Activated CD8-positive, alpha-beta memory T cell treated with anti-CD3 and anti-CD28 coated beads, Interleukin-2, amount 50 U/mL, for 24 hours (primary cell): ENCODE data around the gene SPECC1.
"Not testable (repeated sequence)": the region's sequence is repeated elsewhere in the genome, so short reads cannot be mapped to it uniquely, and the experiment has no call there.

Source experiments
- DNase-seq: peaks from one replicate; pipeline ENCODE4 v3.0.0-alpha.2; 2020; ENCODE audit errors: extremely low read depth

Gene SPECC1

DNA sequence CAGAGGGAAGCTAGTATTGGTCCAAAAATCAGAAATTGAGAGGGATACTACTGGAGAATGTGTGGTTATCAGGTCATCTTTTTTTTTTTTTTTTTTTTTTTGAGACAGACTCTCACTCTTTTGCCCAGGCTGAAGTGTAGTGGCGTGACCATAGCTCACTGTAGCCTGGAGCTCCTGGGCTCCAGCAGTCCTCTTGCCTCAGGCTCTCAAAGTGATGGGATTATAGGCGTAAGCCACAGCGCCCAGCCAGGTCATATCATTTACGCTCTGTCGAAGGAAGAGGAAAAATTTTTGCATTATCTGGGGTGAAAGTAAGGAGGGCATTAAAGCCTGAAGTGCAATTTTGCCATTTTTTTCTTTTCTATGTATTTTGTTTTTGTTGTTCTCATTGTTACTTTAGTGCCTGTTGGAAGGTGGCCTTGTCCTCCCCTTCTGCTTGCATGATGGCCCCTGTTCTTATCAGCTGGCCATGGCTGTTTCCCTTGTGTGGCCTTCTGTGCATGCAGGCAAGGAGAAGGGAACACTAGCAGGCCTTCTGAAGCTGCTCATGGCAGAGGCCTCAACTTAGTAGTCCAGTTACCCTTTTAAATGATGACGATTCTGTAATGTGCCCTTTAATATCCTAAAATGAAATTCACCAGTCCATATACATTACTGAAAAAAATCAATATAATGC is 118.3 kb downstream of the SPECC1 start:
- no peak for DNase-seq

DNA sequence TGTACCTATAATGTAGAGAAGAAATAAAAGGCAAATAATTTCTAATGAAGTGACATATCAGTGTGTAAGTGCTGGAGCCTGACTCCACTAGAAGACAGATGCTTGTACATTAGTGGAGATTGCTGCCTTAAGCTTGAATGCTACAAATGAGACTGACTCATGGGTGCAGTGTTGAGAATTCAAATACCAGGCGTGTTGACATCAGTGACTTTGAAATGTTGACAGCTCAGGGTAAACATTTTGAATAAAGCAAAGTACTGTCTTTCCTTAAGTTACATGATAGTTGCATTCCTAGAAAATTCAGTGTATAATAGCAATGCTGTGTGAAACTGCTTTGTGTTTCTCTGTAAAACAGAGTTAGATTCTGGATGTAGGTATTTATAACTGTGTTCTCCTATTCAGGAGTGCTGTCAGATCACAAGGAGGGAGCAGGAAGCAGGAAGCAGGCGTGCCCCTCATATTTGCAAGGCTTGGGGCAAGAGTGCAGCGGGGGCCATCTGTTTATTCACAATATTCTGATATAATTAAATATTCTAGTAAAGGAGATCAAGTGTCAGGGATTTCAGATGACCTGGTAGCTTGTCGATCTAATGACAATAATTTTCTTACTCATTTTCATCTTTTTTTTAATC is 119.0 kb downstream of the SPECC1 start:
- no peak for DNase-seq

DNA sequence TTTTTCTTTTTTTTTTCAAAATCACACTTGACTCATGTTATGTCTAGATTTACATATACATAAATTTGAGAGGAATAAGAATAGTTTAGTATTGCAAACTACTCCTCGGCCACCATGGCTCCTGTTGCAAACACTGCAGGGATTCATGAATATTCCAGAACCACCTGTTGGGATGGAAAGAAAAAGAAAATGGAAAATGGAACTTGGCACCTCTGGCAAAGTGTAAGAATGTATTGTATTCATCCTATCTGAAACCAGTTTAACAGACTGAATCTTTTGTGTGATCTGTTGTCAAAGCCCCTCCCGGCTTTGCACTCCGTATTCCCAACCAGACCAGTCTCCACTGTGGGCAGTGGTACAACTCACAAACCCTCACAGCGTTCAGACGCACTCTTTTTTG is 124.4 kb downstream of the SPECC1 start:
- no peak for DNase-seq

DNA sequence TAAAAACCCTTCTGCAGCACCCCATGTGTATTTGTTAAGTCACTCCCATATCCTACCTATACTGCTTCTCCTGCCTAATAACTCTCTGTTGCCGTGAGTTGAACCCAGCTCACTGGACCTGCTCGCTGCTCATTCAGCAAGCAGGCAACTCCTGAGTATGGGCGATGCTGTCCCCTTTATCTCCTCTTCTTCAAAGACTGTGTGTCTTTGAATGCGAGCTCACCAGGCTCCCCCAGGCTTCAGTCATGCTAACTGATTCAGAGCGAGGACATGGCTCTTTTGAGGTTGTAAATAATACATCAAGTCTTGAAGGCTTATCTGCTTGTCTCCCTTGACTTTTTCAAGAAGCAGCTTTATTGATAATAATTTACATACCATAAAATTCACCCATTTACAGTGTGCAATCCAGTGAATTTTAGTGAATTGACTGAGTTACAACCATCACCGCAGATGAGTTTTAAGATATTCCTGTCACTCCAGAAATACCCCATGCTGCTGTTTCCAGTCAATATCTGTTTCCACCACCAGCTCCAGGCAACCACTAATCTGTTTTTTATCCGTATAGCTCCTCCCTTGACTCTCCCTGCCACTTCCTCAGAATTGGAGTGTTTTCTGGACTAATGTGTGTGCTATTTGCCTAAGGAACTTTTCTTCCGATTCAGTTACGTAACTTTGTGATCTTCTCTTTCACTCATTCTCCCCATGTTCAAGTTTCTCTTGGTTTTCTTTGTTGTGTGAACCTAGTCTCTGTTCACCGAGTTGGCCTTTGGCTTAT is 132.2 kb downstream of the SPECC1 start:
- no peak for DNase-seq

DNA sequence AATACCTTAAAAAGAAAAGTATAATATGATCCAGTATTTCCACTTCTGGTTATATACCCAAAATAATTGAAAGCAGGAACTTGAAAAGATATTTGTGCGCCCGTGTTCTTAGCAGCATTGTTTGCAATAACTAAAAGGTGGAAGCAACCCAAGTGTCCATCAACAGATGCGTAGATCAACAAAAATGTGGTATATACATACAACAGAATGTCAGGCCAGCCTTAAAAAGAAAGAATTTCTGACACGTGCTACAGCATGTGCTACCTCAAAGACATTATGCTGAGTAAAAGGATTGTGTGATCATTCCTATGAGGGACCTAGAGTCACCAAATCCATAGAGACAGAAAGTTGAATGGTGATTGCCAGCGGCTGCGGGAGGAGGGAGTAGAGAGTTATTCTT is 133.1 kb downstream of the SPECC1 start:
- no peak for DNase-seq

DNA sequence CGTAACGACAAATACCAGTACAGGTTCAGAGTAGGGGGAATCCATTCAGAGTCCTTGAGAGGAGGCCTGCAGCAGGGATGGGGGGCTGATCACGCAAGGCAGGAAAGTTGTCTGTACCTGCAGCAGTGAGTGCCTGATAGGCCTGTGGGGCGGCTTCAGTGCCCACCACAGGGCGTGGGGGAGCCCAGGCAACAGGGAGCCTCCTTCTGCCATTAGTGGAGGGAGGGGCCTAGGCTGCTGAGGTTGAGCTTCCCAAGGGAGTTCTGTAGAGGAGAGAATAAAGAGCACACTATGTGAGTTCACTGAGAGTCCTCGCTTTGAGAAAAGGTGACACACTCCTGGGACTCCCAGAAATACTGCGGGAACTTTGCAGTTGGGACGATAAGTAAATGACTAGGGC is 134.6 kb downstream of the SPECC1 start:
- no peak for DNase-seq

DNA sequence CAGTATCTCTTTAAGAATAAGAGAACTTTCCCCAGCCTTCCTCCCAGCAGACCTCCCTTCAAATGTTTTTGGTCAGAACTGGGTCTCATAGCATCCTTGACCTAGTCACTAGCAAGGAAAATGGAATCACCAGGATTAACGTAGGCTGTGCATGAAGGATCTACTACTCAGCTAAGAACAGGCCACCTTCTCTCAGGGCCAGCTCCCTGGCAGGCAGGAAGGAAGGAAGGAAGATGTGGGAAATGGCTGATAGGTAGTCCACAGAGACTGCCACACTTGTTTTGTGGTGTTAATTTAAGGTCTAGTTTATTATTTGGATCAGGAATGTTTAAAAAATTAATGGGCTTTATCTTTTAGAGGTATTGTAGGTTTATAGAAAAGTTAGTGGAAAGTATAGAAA is 136.4 kb downstream of the SPECC1 start:
- DNase-seq = no peak

DNA sequence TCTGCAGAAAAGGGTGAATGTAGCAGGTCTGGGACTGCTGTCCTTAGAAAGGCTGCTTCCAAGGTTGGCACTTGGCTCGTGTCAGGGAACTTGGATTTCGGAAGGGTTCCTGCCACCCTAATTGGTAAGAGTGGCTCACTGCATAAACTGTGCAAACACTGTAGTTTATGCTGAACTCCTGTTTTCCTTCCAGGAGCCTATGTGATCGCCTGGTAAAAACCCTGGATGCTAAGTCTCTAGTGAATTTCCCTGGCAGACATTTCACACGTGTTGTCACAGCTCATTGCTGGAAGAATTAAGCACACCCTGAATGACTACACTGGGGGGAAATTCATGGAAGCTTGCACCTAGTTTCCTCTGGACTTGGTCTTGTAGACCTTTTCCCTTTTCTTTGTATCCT is 140.1 kb downstream of the SPECC1 start:
- no peak for DNase-seq

DNA sequence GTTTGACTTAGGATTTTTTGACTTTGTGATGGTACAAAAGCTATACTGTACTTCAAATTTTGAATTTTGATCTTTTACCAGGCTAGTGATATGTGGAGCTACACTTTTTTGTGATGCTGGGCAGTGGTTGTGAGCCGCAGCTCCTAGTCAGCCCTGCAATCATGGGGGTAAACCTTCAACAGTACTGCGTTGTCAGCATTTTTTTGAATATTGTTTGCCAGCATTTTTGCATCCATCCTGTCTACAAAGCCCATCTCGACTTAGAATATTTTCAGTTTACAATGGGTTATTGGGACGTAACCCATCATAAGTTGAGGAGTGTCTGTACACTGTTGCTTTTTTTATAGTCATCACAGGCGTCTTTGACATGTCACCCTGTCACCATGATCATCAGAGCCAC is 142.0 kb downstream of the SPECC1 start:
- no peak for DNase-seq

DNA sequence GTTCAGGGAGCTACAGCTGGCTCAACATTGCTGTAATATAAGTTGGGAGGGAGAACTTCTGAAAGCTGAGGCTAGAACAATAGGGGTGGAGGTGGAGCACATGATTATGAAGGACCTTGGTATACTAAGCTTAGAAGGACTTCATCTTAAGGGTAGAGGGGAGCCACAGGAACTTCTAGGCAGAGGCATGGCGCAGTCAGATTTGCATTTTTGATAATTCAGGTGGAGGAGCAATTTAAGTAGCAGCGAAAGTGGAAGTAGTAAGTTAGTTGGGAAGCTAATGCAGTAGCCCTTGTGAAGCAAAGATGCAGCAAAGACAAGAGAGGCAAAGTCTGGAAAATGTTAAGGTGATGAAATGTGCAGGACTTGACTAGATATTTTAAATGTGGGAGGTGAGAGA is 144.1 kb downstream of the SPECC1 start:
- DNase-seq = no peak

DNA sequence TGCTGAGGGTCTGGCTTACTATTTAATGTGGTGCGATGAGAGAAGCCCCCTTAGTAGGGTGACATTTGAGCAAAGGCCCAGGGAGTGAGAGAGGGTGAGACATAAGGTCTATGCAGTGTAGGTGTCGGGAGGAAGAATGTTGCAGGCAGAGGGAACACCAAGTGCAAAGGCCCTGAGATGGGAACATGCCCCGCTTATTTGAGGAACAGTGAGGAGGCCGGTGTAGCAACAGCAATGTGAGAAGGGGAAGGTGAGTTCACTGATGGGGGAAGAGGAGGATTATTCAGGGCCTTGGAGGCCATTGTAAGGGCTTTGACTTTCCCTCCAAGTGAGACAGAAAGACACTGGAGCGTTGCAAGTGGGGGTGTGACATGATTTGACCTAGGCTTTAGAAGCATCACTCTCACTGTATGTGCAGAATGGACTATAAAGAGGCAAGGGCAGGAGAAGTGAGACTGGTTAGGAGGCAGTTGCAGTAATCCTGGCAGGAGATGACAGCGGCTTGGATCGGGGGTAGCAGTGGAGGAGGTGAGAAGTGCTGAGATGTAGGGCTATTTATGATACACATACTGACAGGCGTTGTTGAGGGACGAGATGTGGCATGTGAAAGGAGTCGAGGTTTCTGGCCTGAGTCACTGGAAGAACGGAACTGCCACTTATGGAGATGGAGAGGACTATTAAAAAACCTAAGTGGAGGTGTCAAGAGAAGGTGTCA is 145.3 kb downstream of the SPECC1 start:
- no peak for DNase-seq

DNA sequence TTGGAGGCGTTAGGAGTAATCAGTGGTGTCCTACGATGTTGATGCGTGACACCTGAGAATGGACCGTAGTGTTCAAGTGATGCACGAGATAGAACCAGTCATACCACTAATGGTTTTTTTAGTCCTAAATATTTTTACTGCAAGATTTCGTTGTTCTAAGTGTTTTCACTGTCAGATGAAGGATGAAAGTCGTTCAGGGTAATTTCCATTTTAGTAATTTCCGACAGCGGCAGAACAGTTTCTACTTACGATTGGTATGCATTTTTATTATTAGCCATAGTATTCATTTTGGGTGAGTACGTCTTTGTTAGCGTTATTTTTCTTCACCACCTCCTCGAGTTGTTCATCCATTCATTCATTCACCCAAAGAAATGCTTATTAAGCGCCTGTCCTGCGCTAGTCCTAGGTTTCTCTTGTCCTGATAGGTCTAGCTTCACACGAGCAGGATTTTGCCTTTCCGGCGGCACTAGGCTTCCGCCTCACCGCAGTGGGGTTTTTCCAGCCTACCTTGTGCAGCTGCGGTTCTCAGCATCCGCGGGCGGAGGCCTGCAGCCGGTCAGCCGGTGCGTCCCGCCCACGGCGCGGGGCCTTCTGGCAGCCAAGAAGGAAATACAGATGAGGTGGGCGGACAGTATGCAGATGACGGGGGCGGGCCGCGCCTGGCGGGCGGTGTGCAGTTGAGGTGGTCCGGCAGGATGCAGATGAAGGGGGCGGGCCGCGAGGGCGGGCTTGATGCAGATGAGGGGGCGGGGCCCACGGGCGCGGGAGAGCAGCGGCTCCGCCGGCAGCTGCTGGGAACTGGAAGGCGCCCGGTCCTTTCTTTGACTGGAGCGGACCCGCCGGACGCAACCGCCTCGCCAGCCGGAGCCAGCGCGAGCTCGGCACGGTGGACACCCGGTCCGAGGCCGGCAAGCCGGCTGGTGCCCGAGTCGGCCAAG is 146.4 kb downstream of the SPECC1 start:
- DNase-seq = peak; percentile 84

DNA sequence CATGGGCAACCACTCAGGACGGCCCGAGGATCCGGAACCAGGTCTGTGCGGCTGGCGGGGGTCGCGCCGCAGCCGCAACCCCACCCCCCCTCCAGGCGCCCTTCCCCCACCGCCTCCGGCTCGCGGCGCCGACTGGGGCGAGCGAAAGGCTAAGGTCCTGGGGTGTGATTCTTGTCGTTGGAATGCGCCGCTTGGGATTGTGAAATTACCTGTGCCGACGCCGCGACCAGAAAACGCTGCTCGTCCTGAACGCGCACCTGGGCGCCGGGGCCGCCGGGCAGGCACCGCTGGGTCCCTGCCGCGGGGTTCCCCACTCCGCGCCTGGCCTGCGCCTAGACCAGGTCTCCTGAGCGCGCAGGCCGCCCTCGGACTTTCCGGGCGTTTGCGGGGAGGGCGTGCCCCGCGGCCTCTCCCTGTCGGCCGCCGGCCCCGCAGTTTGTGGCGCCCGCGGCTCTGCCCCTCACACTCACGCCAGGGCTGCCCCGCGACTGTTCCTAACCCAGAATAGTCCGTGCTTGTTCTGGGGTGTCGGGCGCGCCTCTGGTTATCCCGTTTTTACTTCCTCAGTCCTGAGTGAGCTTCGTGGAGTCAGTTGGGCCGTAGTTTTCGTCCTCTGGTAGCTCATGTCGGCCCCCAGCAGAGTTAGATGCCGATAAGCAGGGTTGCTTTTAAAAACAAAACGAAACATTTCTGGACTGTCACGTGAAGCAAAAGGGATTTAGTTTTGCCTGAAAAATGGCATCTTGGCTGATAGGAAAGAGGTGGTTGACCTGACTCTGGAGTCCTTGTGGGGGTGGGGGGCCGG is 147.2 kb downstream of the SPECC1 start:
- no peak for DNase-seq

DNA sequence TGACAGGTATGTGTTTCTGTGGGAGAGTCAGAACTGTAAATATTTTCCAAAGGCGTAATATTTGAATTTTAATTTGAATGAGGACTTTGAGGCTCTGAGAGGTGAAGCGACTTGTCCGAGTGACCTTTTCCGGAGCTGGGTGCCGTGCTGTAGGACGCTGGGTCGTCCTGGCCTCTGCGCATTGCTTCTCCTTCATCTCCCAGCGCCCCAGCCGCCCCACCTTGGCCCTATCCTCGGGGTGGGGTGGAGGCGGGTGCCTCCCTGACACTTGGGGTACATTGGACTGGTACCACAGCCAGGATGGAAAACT is 147.8 kb downstream of the SPECC1 start:
- no peak for DNase-seq

DNA sequence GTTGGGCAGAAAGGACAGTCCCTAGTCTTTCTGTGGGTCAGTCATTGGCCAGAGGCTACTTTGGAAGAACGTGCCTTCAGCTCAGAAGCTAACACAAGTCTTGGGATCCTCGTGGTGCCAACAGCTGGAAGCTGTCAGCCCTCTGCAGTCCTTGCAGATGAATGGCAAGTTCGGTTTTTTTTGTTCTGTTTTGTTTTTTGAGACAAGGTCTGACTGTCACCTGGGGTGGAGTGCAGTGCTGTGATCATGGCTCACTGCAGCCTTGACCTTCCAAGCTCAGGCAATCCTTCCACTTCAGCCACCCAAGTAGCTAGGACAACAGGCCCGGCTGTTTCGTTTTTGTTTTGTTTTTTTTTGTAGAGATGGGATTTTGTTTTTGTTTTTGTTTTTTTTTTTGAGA is 149.4 kb downstream of the SPECC1 start:
- DNase-seq = no peak

DNA sequence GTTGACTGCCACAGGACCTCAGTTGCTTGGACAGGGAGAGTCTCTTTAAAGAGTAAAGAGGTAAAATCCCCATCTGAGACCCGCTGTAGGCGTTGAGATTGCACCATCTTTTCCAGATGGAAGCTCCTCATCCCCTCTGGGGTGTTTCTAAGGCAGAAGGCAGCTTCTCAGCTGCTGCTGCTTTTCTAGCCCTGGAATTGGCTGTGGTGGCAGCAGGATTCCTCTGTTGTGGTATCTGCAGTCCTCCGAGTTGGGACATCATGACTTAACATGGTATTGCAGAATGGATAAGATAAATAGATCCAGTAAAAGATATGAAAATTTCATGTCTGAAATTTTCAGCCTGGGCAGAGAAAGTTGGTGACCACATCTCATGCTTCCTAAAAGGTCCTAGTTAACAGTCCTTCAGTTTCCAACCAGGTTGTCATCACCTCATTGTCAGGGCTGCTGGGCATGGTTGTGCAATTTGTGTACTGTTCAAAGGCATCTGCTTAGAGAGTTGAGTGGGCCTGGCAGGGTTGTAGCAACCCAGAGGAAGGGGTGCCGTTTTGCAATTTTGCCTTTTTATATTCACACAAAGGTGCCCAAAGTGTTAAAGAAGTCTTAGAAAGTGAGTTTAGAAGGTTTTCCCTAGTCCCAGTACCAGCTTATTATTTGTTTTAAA is 150.4 kb downstream of the SPECC1 start:
- no peak for DNase-seq

DNA sequence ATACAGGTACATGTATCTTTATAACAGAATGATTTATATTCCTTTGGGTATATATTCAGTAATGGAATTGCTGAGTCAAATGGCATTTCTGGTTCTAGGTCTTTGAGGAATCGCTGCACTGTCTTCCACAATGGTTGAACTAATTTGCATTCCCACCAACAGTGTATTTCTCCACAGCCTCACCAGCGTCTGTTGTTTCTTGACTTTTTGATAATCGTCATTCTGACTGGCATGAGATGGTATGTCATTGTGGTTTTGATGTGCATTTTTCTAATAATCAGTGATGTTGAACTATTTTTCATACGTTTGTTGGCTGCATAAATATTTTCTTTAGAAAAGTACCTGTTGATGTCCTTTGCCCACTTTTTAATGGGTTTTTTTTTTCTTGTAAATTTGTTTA is 156.4 kb downstream of the SPECC1 start:
- not testable (repeated sequence) for DNase-seq

DNA sequence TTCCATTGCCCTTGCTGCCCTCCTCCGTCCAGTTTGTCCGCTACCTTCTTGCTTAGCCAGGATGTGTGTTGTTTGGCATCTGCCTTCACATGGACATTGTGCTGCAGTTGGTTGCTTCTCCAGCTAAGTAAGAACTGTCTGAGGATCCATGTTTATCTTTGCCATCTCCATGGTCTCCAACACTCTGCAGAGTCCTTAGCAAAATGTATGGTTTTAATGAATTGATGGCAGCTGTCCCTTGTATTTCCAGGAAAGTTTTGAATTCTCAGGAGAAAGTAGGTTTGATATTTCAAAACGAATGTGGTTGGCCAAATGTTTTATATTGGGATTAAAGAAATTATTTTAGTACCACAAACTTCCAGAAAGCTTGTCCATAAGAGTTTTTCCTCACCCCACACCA is 160.9 kb downstream of the SPECC1 start:
- DNase-seq = no peak

DNA sequence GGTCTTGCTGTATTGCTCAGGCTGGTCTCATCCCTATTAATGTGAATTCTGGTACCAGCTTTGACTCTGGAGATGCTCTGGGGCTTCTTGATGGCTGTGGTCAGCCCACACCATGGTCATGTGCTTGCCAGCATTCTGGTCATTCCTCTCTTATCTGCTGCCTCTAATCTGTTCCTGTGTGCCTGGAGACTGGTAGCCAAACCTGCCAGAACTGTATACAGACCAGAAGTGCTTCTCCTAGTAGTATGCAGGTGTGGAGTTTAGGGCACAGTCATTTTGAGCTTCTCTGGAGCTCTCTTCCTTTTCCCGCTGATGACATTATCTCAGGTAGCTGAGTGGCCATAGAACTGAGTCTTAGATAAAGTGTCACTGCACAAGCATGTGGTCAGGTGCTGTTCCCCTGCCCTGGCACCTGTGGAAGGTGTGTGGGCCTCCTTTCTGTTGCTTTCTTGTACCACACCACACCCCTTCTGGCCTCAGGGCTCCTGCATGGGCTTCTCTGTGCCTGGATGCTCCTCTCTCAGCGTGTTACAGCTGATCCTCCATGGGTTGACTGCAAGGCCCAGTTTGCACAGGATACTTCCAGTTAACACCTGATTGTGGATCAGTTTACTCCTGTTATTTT is 162.7 kb downstream of the SPECC1 start:
- DNase-seq = no peak

DNA sequence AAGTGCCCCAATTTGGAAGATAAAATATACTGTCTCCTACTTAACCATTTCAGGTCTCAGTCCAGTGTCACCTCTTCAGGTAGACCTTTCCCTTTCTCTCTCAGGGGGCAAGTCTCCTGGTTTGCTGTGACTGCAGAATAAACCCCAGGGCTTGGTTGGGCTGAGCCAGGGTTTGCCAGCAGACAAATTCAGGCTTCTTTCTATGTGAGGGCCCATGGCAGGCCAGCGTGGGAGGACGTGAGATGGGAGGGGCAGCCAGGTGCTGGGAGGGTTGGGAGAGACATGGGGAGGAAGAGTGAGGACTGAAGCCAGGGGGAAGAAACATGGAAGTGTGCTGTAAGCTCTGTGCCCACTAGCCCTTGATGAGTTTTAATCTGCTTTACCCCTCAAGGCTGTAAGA is 163.2 kb downstream of the SPECC1 start:
- DNase-seq = no peak
